Iris pigment epithelial cell (primary cell): Measurements from ENCODE around the gene CXCL12.

Experiments used
- DNase-seq: peaks from one replicate; pipeline ENCODE4 v3.0.0-alpha.2; 2011; ENCODE audit warnings: low read depth

The CXCL12 gene

DNA sequence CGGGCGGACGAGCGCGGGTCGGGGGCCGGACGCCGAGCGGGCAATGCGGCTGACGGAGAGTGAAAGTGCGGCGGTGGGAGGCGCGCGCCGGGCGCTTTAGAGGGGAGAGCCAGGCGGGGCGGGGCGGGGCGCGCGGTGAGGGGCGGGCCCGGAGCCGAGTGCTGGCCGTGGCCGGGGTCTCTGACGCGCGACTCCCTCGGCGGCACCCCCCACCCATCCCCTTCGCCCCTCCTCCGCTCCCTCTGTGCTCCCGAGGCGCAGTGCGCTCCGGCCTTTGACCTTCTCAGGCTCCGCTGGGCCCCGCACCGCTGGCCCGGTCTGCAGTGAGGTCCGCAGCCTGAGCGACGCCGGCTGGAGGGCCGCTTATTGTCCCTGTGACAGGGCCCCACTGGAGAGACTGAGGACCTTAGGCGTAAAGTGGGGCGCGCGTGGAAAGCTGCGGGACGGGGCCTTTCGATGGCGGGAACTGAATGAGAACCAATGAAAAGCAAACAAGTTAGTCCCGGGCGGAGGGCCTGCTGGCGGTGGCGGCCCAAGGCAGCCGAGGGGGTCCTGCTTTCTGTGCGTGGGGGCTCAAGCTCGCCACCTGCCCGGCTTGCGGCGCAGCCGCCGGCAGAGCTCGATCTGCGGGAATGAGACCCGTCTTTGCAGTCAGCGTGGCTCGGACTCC, at the start of gene CXCL12:
TSS of gene CXCL12 (minus strand) at position 72 of the 670 bp plus-strand sequence. CDS start 92 bp downstream, outside the sequence.
- no peak for DNase-seq

- no peak for DNase-seq
Observed at GRCh38 chr10:44427479-44427878, 42.6 kb upstream of the CXCL12 start.

GRCh38 chr10:44427037-44427436, 42.1 kb upstream of the CXCL12 start:
- DNase-seq = no peak

GRCh38 chr10:44426247-44427034, 41.5 kb upstream of the CXCL12 start:
- no peak for DNase-seq

DNA sequence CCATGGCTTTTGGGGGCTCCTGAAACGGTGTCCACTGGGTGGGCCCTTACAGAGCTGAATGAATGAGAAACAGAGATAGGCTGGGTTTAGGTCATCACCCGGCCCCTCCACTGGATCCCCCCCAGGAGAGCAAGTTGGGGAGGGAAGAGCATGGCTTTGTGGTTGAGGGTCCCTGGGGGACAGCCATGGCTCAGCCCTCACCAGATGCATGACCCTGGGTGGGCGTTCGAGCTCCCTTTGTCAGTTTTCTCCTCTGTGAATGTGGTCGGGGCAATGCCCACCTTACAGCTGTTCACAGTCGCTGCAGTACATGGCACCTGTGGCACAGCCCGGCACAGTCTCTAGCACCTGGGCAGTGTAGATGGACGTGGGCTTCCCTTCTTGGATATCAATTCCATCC, 40.6 kb upstream of the CXCL12 start:
- no peak for DNase-seq

DNA sequence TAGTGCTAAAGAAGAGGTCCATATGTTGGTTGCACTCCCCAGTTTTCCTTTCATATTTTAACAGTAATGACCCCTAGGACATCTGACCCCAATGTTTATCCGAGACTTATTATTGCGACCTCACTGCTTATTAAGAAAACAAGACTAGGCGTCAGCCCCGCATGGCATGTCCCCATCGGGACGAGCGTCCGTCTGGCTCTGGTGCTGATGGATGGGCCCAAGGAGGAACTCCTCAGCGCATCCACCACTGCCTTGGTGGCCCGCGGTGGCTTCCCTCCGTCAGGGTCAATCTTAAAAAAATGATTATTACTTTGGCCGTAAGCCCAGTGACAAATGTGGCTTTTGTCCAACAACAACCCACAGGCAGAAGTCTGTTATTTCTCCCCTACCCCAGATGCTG, 40.1 kb upstream of the CXCL12 start:
- no peak for DNase-seq

GRCh38 chr10:44424298-44424697, 39.4 kb upstream of the CXCL12 start:
- DNase-seq = no peak

DNA sequence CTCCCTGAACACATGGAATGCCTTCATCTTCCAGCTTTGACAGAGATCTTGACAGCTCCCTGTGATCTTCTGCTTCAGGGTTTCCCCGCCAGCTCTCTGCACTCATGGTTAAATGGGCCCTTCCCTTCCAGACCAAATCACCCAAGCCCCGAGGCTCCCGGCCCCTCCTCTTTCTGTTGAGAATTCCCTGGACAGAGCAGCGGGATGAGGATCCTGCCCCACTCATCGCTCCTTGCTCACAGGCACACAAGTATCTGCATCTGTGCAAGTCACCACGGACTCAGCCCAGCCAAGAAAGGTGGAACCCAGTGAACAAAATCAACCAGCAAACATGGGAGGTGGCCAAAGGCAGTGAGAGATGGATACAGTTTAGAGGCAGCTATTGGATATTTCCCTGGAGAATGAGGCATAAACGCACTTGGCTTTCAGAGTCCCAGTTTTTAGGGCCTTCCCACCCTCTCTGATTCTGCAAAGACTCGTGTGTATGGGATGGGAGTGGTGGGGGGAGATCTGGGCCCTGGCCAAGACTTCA, 37.7 kb upstream of the CXCL12 start:
- no peak for DNase-seq

GRCh38 chr10:44422153-44422552, 37.3 kb upstream of the CXCL12 start:
- DNase-seq = no peak

GRCh38 chr10:44419790-44420549, 35.1 kb upstream of the CXCL12 start:
- no peak for DNase-seq

DNA sequence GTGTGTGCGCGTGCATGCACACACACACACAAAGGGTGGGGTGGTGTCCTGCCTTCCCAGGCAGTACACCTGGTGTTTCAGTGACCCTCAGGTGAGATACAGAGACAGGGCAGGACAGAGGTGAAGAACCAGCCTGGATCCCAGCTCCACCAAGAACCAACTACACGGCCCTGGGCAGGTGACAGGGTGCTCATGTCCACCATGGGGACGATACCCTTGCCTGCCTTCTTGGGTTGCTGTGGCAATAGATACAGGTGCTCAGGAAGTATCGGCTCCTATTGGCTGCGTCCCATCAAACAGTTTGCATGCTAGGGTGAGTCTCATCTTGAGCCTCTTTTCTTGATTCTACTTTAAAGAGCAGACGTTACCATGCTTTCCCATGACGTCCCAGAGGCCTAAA, 33.7 kb upstream of the CXCL12 start:
- DNase-seq = no peak

DNA sequence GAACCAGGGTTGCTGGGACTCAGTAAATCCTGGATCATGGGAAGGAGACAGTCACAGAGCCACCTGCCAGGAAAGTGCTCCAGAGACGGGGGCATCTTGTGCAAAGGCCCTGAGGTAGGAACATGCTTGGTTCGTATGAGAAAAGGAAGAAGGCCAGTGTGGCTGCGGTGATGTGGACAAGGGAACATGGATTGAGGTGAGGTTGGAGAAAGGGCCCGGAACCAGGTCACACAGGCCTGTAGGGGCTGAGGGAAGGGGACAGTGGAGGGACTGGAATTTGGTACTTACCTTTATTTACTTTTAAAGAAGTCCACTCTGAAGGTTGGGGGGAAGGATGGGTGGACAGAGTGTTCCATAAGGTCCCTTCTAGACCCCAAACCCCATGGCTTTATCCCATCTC, 32.9 kb upstream of the CXCL12 start:
- DNase-seq = no peak

DNA sequence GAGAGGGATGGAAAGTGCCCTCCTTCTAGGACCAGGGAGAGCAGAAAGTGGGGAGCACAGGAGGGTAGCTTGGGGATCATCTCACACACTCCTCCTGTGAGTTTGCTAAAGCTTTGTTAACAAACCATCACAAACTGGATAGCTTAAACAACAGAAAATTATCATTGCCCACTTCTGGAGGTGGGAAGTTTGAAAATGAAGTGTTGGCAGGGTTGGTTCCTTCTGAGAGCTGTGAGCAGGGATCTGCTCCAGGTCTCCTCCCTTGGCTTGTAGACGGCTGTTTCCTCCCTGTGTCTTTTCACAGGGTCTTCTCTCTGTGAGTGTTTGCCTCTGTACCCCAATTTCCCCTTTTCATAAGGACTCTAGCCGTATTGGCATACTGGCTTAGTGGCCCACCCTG, 32.0 kb upstream of the CXCL12 start:
- DNase-seq = no peak

DNA sequence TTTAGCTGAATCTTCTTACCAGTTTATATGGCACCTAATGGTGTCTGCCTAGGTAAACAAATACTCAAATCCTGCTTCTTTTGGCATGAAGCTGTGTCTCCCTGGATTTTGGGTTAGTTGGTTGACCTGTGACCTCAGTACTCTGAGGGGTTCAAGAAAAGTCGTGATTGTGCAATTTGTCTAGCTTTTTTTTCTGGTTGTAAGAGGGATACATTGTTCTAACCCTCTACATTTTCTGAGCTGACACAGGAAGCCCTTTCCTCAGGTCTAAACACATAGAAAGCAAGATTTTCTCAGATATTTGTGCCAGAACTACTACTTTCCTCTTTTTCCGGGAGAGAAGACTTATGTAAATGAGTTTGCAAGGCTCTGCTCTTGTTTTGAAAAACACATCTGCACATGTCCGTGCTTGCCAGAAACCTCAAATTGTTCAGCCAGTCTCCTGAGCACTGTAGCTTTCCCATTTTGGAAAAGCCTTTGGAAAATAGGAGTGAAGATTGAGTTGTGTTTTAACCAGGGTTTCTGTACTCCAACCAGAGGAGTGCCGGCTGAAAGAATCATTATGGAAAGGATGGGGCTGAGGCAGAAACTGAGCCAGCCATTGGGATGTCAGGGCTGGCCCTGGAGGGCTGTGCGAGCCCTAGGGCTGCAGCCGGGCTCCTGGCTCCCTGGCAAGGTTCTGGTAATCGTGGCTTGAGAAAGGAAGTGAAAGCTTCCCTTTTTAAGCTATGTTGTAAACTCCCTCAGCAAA, 31.3 kb upstream of the CXCL12 start:
- no peak for DNase-seq

DNA sequence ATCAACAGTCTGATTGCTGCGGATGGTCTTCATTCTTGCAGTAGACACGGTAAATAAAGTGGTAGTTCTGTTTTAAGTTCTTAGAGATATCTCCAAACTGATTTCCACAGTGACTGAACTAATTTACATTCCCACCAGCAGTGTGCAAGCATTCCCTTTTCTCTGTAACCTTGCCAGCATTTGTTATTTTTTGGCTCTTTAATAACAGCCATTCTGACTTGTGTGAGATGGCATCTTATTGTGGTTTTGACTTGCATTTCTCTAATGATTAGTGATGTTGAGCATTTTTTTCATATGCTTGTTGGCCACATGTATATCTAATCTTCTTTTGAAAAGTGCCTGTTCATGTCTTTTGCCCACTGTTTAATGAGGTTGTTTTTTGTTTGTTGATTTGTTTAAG, 30.2 kb upstream of the CXCL12 start:
- DNase-seq = no peak

DNA sequence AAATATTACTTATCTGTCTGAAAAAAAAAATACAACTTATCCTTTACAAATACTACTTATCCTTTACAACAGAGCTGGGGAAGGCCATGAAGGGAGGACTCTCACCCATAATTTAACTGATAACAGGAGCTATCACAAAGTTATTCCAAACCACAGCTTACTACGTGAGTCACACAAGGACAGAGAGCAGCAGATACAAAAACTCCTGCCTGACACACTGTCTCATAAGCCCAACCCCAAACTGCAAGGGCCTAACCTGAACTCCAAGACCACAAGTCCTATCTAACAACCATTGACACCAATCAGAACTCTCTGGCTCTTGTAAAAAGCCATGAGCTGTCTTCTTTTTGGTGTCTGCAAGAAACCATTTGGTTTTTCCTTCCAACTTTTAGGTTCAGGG, 28.5 kb upstream of the CXCL12 start:
- no peak for DNase-seq

- DNase-seq = no peak
Observed at GRCh38 chr10:44411251-44411650, 26.4 kb upstream of the CXCL12 start.

DNA sequence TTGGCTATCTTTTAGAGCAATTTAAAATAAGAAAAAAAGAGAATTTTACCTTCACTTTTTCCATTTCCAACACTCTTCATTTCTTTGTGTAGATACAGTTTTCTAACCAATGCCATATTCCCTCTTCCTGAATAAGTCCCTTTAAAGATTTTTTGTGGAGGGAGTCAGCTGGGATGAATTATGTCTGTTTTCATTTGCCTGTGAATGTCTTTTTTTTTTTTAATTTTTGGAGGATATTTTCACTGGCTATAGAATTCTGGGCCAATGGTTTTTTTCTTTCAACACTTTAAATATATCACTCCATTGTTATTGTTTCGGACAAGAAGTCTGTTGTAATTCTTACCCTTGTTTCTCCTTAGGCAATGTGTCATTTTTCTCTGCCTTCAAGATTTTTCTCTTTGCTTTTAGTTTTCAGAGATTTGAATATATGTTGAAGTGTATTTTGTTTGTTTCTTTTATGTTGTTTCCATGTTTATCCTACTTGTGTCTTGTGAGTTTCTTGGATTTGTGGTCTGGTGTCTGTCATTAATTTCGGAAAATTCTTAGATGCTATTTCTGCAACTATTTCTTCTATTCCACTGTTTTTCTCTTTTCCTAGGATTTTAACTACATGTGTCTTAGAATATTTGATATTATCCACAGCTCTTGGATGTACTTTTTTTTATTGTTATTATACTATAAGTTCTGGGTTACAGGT, 20.0 kb upstream of the CXCL12 start:
- no peak for DNase-seq

- DNase-seq = no peak
Observed at GRCh38 chr10:44402465-44403195, 17.7 kb upstream of the CXCL12 start.

DNA sequence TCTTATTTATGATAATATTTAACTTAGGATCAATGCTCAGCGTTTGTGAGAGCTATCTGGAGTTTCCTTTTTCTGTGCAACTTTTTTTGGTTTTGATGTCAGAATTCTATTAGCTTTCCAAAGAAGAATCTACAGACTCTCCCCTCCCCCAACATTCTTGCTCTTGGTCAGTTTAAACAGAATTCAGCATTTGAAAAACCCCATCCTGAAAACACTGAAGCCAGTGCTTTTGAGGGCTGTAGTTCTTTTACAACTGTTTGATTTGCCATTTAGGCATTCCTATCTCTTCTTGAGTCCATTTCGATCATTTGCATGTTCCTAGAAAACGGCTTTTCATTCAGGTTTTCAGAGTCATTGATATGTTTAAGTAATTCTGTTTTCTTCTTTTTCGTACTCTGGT, 15.6 kb upstream of the CXCL12 start:
- no peak for DNase-seq
